MM.1S (cell line): ENCODE data around the gene SH2D7.

Experiments
- CTCF ChIP-seq: fragments of 300-600 bp; sonication (generic); IDR thresholded peaks from 2 replicates; pipeline ENCODE4 v1.5.1; 2016; ENCODE audit warnings: antibody characterized with exemption, low read length, mixed read lengths
- EZH2 ChIP-seq: fragments of 300-600 bp; sonication (generic); optimal IDR thresholded peaks from 2 replicates; pipeline ENCODE3; 2017; ENCODE audit warnings: low read depth, mild to moderate bottlenecking, antibody characterized with exemption, low read length, mixed read lengths
- EZH2phosphoT487 ChIP-seq: fragments of 300-600 bp; sonication (generic); IDR thresholded peaks from 2 replicates; pipeline ENCODE4 v1.6.1; 2018; ENCODE audit warnings: antibody characterized with exemption, low read length

GRCh38 chr15:78077053-78077870, 15.1 kb upstream of the SH2D7 start, which contains the start of gene TBC1D2B:
- TF ChIP-seq CTCF = no peak
- TF ChIP-seq EZH2 = no peak
- TF ChIP-seq EZH2phosphoT487 = no peak
